ENCODE results near the gene CACNA2D1. TPM values are rescaled to one million over a fixed set of nuclear protein-coding genes. Genes with fewer than 3 reads are reported as not detected.
A peak's percentile ranks its signal among the peaks of the same experiment; 100 is the strongest.

Gene CACNA2D1
- total and polyA plus RNA-seq, 12 donors, result 10.5 to 60.9 (median 35.9) TPM

GRCh38 chr7:82131215-82131614 lies 312.4 kb downstream of the CACNA2D1 start:
- Histone ChIP-seq H3K9me3 (replicated peaks in 1 of 3) (peaks cover 0 to 5% (median 0%) of the 10 kb centered on the region in 3 donors), H3K27me3 (no peaks in the 10 kb centered on the region), H3K4me1 (replicated peaks in 1 of 2) (peaks cover 9 to 18% of the 10 kb centered on the region in 2 donors), H3K36me3 (replicated peaks in 1 of 2) (no peaks in the 10 kb centered on the region), H3K4me3 (no peak overlapping the region), H3K27ac (no peak overlapping the region)
- no peak for DNase-seq
- intact Hi-C loops (cut with DNase I), result no loop called here
- 67 to 84% (median 74%) methylated on average over 2 of the region's 2 CpGs for WGBS, 4 donors
- TF ChIP-seq, protein P1, sequence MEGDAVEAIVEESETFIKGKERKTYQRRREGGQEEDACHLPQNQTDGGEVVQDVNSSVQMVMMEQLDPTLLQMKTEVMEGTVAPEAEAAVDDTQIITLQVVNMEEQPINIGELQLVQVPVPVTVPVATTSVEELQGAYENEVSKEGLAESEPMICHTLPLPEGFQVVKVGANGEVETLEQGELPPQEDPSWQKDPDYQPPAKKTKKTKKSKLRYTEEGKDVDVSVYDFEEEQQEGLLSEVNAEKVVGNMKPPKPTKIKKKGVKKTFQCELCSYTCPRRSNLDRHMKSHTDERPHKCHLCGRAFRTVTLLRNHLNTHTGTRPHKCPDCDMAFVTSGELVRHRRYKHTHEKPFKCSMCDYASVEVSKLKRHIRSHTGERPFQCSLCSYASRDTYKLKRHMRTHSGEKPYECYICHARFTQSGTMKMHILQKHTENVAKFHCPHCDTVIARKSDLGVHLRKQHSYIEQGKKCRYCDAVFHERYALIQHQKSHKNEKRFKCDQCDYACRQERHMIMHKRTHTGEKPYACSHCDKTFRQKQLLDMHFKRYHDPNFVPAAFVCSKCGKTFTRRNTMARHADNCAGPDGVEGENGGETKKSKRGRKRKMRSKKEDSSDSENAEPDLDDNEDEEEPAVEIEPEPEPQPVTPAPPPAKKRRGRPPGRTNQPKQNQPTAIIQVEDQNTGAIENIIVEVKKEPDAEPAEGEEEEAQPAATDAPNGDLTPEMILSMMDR (IDR thresholded peaks at IDR 0.05), result no peak
- TF ChIP-seq POLR2A (IDR thresholded peaks at IDR 0.05), result no peak

- Histone ChIP-seq H3K4me1 (replicated peaks in 1 of 2) (peaks cover 9 to 20% of the 10 kb centered on the region in 2 donors), H3K27ac (peak overlapping the region in 1 of 5 donors; percentile 15), H3K9me3 (replicated peaks in 1 of 3) (peaks cover 0 to 5% (median 0%) of the 10 kb centered on the region in 3 donors), H3K36me3 (replicated peaks in 1 of 2) (no peaks in the 10 kb centered on the region), H3K4me3 (no peak overlapping the region), H3K27me3 (no peaks in the 10 kb centered on the region)
- TF ChIP-seq, protein P1 (IDR thresholded peaks at IDR 0.05), result no peak
- TF ChIP-seq POLR2A (IDR thresholded peaks at IDR 0.05), result no peak
- no peak for DNase-seq
- intact Hi-C loops (cut with DNase I), result no loop called here
These were observed 314.5 kb downstream of the CACNA2D1 start for GRCh38 chr7:82129091-82129490.

- Histone ChIP-seq H3K36me3 (replicated peaks in 1 of 2) (no peaks in the 10 kb centered on the region), H3K27me3 (no peaks in the 10 kb centered on the region), H3K27ac (peak overlapping the region in 1 of 5 donors; percentile 15), H3K9me3 (replicated peaks in 1 of 3) (peaks cover 0 to 5% (median 0%) of the 10 kb centered on the region in 3 donors), H3K4me3 (no peak overlapping the region), H3K4me1 (replicated peaks in 1 of 2) (peaks cover 9 to 20% of the 10 kb centered on the region in 2 donors)
- TF ChIP-seq, protein P1 (IDR thresholded peaks at IDR 0.05), result no peak
- no peak for TF ChIP-seq POLR2A (IDR thresholded peaks at IDR 0.05)
- WGBS, 4 donors, result 30 to 42% (median 38%) methylated on average over 3 of the region's 3 CpGs
- intact Hi-C loops (cut with DNase I), result no loop called here
- DNase-seq, result peak in 2 of 7 donors; percentile 13 to 32
These were observed 315.0 kb downstream of the CACNA2D1 start for GRCh38 chr7:82128546-82128945.

- no peak for DNase-seq
- Histone ChIP-seq H3K9me3 (replicated peaks in 1 of 3) (no peaks in the 10 kb centered on the region), H3K27me3 (no peaks in the 10 kb centered on the region), H3K4me1 (replicated peaks in 1 of 2) (peaks cover 9 to 20% of the 10 kb centered on the region in 2 donors), H3K36me3 (replicated peaks in 1 of 2) (no peaks in the 10 kb centered on the region), H3K4me3 (no peak overlapping the region), H3K27ac (no peak overlapping the region)
- WGBS, 4 donors, result 81 to 84% (median 84%) methylated on average over 1 of the region's 1 CpG
- TF ChIP-seq, protein P1 (IDR thresholded peaks at IDR 0.05), result no peak
- TF ChIP-seq POLR2A (IDR thresholded peaks at IDR 0.05), result no peak
- intact Hi-C loops (cut with DNase I), result no loop called here
These were observed 317.0 kb downstream of the CACNA2D1 start for GRCh38 chr7:82126576-82126975.
